GM18507 (cell line): ENCODE measurements around the gene CCDC12.

Experiments
- DNase-seq: peaks from one replicate; pipeline ENCODE4 v3.0.0; 2011; ENCODE audit warnings: low read depth; ENCODE audit not compliant: insufficient read length; ENCODE audit errors: extremely low spot score
- FAIRE-seq: peaks from 2 replicates; lab custom pipeline; 2011; peaks lifted over from hg19 to GRCh38; lab: Jason Lieb, UNC

CCDC12 gene

DNA sequence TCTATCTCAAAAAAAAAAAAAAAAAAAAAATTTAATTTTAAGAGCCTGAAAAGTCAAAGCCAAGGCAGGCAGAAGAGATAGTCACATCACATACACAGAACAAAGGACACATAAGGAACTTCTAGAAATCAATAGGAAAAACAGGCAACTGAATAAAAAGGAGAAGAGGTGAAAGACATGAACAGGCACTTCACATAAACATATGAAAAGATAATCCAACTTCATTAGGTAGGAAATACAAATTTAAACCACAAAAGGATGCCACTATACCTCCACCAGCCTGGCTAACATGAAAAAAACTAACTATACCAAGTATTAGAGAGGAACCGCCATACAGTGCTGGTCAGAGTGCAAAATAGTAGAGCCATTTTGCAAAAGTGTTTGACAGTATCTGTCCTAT, 14.1 kb downstream of the CCDC12 start:
- no peak for DNase-seq
- no peak for FAIRE-seq

DNA sequence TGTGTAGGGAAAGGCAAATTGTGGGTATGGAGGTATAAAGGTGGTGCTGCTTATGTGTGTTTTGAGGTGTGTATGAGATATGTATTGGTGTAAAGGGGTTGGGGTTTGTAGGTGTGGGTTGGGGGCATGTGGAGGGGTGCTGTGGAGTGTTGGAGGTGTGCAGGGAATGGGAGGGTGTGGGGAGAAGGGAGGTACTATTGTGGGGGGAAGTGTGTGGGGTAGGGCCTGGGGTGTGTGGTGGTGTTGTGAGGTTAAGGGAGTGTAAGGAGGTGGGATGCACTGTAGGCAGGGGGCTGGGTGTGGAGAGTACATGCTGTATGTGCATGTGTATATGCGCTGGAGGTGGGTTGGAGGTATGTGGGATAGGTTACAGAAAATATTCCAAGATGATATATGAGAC, 15.7 kb downstream of the CCDC12 start:
- FAIRE-seq = no peak

DNA sequence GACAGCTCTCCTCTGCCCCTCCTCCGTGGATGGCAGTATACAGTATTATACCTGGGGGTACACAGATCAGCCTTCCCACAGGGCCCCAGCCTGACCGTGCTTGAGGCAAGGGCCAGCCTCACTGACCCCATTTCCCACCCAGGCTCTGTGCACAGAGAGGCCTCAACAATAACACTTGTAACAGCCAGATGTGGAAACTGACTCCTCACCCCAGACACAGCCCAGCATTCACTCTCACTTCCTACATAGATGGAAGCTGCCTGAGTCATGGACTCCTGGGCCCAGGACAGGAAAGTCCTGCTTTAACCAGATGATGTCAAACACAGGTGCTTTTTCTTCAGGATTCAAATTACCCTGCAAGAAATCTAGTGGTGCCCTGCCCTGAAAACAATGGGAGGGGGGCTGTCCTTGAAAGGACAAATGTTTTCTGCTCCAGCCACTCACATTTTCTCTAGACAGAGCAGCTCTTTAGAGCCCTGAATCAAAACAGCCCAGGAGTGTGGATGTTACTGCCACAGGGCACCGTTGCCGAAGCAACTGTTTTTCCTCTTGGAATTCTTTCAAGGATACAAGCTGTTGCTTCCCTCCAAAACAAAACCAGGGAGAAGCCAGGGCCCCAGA, 16.4 kb downstream of the CCDC12 start:
- DNase-seq = no peak
- peak; percentile 35 for FAIRE-seq

More for the DNA sequence above, 15.7 kb downstream of the CCDC12 start:
- no peak for DNase-seq

DNA sequence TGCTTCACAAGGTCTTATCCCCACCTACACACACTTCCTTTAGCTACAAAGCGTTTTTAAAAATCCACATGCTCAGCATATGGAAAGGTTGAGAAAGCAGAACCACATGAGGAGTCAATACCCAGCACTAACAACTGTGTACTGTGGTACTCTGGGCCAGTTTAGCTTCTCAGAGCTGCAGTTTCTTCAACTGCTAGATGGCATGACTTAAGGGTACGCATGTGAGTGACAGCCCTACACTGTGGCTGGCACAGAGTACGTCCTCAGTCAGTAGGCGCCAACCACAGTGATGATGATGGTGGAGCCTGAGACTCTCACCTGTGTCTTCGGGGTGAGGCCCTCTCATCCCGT, 17.4 kb downstream of the CCDC12 start:
- FAIRE-seq = no peak

GRCh38 chr3:46958467-46959160, 17.9 kb downstream of the CCDC12 start:
- FAIRE-seq (no peak), DNase-seq (no peak)

More for the DNA sequence above, 17.4 kb downstream of the CCDC12 start:
- DNase-seq = no peak

DNA sequence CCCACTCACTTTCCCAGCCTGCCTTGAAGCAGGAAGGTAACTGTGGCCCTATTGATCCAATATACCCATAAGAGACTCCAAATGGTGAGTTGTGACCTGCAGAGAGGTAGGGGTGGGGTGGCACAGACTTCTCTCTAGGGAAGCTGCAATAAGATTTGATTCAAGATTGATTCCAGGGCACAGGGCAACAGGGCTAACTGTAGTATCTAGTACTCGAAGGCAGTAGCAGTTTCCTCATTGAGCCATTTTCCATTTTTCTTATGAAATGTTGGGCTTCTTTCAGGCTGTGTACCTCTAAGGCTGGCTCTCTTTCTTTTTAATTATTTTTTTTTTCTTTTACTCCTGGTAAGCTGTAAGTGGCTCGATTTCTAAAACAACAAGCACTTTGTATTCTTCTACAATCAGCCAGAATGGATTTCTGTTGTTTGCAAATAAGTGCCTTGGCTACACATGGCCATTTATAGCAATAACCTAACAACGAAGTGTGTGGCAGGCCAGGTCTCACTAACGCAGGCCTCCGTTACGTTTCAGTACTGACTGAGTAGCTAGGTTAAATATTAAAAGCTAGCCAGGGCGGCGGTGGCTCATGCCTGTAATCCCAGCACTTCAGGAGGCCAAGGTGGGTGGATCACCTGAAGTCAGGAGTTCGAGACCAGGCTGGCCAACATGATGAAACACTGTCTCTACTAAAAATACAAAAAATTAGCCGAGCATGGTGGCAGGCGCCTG, 19.3 kb downstream of the CCDC12 start:
- FAIRE-seq (no peak), DNase-seq (no peak)

- DNase-seq (no peak), FAIRE-seq (peak; percentile 44)
Measured at GRCh38 chr3:46955801-46956259, 20.7 kb downstream of the CCDC12 start.

DNA sequence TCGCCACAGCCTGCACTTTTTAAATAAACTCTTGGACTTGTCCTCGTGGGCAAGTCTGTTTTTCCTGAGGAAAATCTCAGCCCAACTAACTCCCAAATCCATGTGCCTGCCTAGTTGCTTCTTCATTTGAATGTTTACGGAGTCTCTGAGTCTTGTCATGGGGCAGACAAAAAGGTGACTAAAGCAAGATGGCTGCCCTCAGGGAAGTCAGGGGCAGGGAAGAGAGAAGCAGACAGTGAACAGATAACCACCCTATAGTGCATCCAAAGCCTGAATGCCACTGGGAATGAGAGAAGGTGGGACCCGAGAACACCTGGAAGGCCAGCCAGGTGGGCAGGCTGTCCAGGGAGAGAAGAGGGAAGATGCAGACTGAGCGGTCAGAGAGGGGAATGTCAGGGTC, 21.4 kb downstream of the CCDC12 start:
- FAIRE-seq (no peak), DNase-seq (no peak)

GRCh38 chr3:46954178-46954577, 22.4 kb downstream of the CCDC12 start:
- no peak for DNase-seq
- peak; percentile 67 for FAIRE-seq

DNA sequence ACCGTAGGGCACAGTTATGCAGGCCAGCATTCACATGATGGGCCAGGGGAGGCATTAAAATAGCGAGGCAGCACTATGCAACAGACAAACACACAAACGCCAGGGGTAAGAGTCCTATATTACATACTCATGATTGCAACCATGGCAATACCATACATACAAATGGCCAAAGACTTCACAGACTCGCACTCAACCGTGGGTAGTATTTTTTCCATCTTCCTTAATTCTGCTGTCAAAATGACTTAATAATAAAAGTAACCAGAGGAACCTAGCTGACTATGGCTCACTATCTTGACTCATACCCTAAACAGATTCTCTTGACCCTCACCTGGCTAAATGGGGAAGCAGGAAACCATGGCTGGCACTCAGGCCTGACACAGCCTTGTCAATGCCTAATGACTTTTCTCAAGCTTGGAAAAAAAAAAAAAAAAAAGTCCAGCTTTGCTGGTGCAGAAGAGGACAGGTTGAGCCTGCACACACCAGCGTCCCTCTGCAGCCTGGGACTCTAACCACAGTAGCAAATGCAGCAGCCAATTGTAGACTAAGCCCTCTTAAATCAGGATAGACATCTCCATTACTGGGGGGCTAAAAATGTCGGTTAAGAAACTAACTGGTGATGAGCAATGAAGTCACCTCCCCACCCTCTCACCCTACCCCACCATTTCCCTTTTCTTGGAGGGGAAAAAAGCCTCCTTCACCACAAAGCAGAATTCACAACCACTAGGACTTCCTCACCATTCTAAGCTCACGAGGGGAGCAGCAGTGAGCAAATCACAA, 23.1 kb downstream of the CCDC12 start:
- DNase-seq = no peak
- FAIRE-seq = peak; percentile 81

DNA sequence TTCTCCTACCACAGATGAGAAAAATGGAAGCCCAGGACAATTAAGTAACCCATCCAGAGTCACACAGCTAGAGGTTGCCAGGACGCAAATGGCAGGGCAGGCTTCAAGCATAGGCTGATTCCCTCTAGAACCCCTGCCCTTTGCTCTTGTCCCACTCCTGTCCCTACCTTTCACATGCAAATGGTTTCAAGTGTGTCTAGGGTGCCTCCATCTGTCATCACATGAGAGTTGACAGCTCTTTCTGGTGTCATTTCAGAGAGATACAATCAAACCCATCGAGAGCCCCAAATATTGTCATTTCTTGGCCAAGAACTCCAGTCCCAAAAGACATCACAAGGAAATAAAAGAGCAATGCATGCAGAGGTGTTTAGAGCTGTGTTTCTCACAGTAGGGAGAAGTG, 23.7 kb downstream of the CCDC12 start:
- peak; percentile 46 for FAIRE-seq
- no peak for DNase-seq

DNA sequence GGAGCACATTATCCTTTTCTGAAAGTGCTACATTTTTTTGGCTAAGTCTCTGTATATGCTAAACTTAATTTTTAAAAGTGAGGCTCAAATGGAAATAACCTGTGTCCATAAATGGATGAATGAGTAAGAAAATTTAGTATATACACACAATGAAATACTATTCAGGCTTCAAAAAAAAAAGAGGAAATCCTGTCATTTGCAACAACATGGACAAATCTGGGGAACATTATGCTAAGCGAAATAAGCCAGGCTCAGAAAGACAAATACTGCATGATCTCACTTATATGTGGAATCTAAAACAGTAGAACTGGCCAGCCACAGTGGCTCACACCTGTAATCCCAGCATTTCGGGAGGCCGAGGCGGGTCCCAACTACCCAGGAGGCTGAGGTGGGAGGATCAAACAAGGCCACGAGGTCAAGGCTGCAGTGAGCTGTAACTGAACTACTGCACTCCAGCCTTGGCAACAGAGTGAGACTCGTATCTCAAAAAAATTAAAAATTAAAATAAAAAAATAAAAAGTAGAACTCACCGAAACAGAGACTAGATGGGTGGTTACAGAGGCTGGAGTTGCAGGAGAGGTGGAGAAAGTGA, 25.8 kb downstream of the CCDC12 start:
- no peak for FAIRE-seq
- no peak for DNase-seq

DNA sequence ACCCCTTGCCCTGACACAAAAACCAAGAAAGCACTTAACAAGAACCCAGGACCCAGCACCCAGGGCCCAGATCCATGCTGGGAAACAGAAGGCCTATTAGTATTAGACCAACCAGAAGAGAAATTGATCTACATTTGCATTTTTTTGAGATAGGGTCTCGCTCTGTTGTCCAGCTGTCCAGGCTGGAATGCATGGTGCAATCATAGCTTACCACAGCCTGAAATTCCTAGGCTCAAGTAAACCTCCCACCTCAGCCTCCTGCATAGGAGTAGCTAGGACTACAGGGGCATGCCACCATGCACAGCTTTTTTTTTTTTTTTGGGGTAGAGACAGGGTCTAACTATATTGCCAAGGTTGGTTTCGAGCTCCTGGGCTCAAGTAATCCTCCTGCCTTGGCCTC, 26.4 kb downstream of the CCDC12 start:
- FAIRE-seq (no peak), DNase-seq (no peak)

DNA sequence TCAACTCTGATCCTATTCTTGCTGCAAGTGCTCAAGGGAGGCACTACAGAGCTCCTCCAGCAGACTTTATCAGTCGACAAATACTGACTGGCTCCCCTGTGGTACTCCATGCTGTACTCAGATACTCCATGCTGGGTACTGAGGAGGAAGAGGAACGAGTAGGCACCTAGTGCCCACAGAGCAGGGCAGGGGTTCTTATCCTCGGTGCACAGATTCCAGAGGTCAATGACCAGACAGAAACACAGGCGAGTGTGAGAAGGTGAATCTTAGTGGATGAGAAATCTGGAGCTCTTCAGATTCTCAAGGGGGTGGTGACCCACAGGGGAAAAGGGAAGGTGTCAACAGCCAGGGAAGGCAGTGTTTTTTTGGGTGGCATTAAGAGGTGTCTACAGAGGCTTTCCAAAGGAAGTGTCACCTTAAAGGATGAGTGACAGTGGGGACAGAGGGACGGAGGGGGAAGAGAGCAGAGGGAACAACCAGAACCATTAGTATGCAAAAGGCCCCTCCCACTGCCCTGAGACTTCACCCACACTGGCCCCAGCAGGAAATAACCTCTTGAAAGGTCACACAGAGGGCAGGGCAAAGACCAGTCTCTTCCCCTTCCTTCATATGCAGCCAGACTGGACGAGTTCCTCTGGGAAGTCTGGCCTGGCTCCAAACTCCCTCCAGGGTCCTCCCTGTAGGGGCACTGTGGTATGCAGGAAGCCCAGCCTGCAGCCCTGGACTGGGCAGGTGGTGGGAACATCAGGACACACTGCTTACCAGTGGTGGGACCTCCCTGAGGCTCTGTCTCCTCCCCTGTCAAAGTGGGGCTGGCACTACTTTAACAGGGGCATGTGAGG, 27.5 kb downstream of the CCDC12 start:
- no peak for DNase-seq
- FAIRE-seq = peak; percentile 98

DNA sequence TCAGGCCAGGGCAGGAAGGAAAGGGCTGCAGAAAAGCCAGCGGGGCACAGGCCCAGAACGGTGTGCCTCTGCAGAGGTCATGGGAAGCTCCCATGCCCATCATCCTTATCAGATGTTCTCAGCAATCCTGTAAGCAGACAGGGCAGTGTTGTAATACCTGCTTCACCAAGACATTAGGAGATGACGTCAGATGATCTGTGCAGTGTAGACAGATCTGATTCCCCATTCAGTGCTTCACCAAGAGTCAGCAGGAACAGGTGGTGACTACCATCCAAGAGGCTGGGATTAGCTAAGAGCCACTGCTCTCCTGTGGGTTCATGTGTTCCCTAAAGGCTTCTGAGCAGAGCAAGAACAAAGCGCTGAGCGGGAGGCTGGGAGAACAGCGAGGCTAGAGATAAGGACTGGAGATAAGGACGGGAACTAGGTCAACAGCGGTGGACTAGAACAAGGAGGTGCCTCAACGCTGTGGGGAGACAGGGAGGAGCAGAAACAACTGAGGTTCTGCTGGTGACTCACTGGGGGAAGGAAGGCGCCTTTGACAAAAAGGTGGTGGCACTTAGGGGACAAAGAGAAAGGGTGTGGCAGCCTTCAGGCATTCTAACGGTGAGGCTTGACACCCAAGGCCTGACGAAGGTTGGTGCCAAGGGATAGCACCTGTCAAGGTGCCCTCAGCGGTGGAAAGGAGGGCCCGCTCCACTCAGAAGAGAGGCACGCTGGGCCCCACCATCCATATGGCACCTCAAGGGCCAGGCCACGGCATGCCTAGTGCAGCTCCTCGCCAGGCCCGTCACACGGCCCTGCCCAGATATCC, 28.4 kb downstream of the CCDC12 start:
- DNase-seq (no peak), FAIRE-seq (no peak)

DNA sequence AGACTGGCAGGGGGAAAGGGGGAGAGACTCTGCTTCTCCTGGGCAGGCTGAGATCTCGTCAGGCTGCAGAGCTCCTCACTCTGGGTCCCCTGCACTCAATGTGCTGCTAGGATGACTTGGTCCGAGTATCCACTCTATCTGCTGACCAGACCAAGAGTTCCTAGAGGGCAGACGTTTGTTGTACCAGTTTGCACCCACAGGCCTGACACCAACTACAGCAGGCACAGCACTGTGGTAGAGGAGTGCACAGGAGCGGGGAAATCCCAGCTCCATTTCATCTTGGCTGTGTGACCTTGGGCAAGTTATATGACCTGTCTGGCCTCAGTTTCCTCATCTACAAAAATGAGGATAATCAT, 29.0 kb downstream of the CCDC12 start:
- FAIRE-seq (no peak), DNase-seq (no peak)

DNA sequence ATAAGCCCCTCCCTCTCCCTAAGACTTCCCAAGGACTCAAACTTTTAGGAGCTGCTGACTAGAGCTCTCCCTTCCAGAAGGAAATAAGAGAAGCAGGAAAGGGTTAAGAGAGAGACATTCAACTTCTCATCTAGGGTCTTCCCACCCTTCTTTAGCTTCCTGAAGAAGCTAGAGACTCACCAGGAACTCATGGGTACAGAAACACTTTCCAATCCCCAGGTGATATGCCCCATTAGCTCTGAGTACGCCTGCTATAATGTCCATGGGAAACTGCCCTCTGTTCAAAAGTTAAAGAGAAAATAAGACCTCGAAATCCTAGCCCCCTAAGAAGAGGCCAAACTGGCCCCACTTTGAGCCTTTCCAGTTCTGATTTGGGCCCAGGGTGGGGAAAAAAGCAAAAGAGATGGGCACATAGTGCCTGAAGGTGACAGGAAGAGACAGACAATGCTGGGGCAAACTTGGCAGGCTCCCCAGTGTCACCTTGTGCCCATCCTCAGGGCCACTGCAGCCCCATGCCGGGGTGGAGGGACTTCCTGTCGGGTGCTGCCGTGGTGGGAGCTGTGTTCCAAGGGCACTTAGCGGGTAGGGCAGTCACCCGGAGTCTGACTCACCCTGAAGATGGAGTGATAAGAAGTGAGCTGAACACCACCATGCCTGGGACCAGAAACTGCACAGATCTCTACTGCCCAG, 29.5 kb downstream of the CCDC12 start:
- DNase-seq = no peak
- no peak for FAIRE-seq

DNA sequence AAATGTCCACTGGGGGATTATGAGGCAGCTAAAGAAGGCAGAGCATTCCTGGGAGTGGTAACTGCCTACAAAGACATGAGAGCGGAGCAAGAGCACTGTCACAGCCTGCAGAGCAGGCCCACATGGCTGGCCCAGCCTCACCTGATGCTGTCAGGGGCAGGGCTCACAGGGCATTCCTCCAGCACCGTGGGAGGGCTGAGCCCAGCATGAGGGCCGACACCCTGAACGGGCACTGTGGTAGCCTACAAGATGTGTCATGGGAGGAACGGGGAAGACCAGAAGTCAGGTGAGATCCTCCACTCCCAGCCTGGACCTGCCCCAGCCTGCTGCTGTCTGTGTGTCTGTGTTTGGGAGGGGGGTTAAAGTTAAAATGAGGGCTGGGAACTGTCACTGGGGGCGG, 30.1 kb downstream of the CCDC12 start:
- FAIRE-seq = no peak
- DNase-seq = no peak
